Muscle of arm (tissue), 12 donors: ENCODE measurements around the gene CCDC157. TPM values are rescaled to one million over a fixed set of nuclear protein-coding genes. Genes with fewer than 3 reads are reported as not detected.
"Not testable (repeated sequence)": the region's sequence is repeated elsewhere in the genome, so short reads cannot be mapped to it uniquely, and the experiment has no call there.

Source experiments
- DNase-seq: peaks from one replicate; pipeline ENCODE4 v3.0.0-alpha.2; 2013
- polyA plus RNA-seq, 12 donors: library from polyadenylated mRNA; unstranded; fragments of 120-200 nt; gene quantifications; one replicate each; pipeline ENCODE4 v1.2.1, GENCODE V29; 2013; ENCODE audit not compliant: insufficient read length in 12 of 12

CCDC157 gene
- polyA plus RNA-seq, 12 donors: 0.69 to 3.5 (median 1.1) TPM; not detected in 2

DNA sequence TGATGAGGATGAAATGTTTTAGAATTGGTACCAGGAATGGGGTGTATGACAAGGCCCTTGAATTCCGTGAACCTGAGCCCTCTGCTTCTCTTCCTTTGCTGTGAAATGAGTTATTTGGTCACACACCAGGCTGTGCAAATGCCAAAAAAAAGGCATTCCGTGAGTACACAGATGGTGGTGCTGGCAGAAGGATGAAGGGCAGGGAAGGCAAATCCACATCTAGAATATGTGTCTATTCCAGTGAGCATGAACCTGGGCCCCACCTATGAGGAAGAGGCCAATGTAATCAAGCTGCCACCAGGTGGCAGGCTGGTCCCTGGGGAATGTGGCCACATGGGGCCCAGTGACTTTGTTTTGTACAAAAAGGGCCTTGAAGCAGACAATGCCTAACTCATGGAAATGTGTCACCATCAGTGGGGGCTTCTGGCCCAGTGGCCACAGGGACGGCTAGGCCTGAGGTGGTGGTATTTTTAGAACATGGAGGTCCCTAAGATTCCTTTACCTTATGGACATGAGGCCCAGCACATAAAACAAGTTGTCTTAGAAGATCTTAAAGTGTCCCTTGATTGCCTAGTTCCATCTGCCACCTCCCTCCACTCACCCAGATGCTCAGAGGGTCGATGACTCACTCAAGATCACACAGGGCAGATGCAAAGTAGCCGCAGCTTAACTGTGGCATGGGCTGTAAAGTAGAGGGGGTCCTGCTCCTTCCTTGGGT, 34.3 kb downstream of the CCDC157 start:
- no peak for DNase-seq

DNA sequence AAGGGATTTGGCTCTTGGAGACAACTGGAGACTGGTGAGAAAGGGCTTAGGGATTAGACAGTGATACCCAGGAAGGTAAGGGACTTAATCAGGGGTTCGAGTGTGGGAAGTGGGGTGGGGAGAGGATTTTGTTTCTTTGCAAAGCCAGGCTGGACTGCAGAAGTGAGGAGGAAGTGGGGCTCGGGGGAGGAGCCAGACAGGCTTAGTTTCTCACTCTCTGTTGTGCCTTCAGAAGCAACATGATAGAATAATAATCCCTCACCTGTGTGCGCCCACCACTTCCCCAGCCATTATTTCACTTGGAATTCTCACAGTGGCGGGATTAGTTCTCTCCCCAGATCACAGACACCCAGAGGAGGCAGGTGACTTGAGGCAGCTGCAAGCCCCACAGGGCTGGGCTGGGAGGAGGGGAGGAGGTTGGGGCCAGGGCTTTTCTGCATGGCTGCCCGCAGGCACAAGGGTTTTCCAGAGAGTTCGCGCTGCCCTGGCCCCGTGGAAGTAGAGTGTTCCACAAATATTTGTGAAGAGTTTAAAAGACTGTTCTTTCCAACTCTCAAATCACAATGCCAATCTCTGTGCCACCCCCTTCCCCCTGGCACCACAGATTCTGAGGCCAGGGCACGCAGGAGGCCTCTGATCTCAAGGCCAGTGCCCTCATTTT, 36.0 kb downstream of the CCDC157 start:
- no peak for DNase-seq

DNA sequence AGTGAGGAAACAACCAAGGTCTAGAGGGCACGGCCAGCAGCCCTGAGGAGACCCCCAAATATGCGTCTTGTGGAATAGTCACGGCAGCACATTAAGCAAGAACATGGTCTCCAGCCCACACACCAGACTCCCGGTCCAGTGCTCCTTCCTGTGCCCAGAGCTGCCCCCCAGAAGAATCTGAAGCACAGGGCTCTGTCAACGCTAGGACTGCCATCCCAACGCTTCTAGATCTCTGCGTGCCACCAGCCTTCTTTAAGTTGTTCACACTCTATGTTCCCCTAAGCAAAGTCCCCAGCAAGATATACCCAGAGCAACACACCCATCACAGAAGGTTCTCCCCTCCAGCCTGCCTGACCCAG, 36.5 kb downstream of the CCDC157 start:
- DNase-seq: no peak

DNA sequence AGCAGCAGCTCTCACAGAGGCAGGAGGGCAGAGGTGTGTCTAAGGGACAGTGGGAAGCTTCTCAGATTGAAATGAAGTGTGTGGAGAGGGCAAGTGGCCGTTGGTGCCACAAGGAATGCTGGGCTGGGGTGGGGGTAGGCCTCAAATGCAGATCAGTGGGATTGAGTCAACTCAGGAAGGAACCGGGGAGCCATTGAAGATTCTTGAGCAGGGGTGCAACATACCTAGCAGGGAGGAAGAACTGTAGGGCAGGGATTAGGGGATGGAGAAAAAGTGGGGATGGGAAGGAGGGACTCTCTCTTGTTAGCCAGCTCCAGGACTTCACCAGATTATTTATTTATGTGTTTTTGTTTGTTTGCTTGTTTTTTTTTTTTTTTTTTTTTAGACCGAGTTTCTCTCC, 37.1 kb downstream of the CCDC157 start:
- DNase-seq: no peak

DNA sequence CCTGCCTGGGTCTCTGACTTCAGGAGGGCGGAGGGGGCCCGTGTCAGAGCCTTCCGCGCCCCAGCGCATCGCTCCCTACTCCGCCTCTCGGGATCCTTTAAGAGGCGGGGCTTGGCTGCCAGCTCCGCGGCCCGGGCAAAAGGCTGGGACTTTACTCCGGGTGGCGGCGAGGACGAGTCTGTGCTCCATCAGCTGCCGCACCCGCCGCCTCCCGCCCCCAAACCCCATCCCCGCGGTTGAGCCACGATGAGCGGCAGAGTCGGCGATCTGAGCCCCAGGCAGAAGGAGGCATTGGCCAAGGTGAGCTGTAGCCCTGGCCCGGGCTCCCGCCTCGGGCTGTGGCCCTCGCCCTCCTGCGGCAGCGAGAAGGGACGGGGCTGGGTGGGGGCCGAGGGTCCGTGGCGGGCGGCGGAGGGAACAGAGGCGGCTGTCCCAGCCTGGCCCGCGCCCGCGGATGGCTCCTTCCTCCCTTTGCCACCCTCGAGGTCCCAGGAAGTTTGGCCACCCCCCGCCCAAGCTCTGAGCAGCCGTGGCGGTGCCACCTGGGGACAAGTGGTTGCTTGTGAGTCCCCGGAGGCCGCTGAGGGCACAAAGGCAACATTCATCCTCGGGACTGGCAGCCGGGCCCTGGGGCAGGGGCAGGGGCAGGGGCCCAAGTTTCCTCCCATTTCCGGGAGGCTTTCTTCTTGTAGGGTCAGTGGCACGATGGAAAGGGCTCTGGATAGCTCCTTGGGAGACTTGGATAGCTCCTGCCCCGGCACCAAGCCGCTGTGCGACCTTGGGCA, 40.3 kb downstream of the CCDC157 start, which contains the start of gene SEC14L2:
TSS of gene SEC14L2 (plus strand) at position 148 of the 785 bp plus-strand sequence. CDS start at position 247, 99 bp downstream.
- DNase-seq: peak; percentile 42

DNA sequence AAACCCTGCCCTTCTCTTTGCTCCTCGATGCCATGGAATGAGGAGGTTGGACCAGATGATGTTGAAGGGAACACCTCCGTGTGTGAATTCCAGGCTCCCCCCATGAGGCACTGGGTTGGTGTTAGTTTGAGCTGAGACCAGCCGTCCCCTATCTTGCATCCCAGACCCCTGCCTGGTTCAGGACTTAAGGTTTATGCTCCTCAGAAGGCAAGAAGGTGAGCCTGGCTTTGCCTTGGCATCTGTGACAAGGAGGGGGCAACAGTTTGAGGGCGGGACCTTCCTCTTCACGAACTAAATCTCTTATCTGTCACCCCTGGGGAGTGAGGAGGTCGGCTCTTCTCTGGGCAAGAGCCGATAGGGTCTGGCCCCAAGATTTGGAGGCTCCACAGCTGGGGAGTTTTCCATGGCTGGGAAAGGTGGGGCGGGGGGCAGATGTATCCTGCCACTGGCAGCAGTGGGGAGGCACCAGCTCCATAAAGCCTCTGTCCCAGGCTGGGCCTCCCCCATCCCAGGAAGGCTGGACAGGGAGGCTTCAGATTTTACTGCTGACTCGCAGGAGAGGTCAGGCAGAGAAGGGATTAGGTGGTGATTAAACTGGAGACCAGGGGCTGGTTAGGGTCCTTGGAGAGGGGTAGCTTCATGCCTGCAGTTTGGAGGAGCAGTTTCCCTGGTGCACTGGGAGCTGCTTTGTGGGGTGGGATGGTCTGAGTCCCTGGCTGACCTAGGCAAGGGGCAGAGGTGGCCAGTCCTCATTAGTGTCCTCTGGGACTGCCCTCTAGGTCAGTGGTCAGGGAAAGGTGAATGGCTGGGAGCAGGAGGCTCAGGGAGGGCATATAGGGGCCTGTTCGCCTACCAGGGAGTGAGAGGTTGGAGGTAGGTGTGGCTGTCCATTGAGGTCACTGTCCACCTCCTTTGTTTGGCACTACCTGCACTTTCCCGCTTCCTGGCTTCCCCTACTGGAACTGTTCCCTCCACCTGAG, 41.1 kb downstream of the CCDC157 start:
- DNase-seq: no peak

DNA sequence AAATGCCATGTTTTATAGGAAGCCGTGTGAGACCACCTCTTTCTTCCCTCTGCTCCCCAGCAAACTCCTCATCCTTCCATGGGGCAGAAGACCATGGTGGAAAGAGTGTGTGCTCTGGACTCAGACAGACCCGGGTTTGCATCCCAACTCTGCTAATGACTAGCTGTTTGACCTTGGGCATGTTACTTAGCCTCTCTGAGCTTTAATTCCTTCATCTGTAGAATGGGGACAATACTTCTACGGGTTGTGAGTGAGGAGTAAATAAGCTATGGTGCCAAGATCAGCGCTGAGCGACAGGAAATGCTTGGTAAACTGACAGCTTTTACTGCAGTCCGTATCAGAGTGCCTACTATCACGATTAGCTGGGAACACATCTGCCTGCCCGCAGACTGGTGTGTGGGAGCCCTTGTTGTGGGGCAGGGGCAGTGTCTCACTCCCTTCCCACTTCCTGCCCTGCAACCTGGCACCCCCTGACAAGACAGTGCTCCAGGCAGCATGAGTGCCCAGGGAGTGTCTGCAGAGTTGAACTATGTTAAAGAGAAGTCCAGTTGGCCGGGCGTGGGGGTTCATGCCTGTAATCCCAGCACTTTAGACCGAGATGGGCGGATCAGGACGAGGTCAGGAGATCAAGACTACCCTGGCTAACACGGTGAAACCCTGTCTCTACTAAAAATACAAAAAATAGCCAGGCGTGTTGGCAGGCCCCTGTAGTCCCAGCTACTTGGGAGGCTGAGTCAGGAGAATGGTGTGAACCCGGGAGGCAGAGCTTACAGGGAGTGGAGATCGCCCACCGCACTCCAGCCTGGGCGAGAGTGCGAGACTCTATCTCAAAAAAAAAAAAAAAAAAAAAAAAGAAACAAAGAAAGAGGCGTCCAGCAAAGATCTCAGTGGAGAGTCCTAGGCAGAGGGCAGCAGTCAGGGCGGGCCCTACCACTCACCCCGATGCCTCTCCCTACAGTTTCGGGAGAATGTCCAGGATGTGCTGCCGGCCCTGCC, 42.2 kb downstream of the CCDC157 start:
- no peak for DNase-seq

DNA sequence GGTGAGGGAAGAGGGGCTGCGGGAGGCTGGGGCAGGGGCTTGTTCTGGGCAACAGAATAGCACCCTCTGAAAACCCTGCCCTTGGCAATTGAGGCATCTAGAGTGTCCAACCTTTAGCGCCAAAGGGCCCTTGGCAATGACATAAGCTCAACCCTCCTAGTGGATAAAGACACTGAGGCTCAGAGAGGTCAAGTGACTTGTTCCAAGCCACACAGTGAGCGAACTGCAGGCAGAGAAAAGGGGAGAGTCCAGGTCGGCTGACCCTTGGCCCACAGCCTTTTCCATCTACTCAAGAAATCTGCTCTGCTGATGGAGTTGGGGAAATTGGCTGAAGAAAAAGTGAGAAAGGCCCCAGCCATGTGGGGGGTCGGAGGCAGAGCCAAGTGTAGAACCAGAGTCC, 42.9 kb downstream of the CCDC157 start:
- DNase-seq: no peak

DNA sequence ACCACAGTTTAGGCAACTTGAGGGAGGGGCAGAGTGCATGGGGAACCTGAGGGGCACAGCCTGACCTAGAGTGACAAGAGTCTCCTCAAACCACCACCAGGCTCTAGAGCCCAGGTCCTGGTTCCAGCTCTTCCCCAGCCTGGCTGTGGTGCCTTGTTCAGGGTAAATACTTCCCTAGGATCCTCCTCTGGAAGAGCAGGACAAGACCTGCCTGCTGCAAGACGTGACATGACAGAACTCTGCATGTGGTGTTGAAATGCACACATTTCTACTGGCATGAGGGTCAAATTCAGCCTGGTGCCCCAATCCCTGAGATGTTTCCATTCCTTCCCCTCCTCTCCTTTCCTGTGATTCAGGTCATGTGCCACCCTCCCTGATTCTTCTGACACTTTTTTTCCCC, 43.4 kb downstream of the CCDC157 start:
- DNase-seq: no peak

DNA sequence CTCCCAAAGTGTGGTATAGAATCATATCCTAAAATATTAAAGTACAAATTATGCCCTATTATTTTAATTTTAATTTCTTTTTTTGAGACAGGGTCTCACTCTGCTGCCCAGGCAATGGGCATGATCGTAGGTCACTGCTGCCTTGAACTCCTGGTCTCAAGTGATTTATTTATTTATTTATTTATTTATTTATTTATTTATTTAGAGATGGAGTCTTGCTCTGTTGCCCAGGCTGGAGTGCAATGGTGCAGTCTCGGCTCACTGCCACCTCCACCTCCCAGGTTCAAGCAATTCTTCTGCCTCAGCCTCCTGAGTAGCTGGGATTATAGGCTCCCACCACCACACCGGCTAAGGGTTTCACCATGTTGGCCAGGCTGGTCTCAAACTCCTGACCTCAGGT, 44.2 kb downstream of the CCDC157 start:
- DNase-seq: not testable (repeated sequence)

DNA sequence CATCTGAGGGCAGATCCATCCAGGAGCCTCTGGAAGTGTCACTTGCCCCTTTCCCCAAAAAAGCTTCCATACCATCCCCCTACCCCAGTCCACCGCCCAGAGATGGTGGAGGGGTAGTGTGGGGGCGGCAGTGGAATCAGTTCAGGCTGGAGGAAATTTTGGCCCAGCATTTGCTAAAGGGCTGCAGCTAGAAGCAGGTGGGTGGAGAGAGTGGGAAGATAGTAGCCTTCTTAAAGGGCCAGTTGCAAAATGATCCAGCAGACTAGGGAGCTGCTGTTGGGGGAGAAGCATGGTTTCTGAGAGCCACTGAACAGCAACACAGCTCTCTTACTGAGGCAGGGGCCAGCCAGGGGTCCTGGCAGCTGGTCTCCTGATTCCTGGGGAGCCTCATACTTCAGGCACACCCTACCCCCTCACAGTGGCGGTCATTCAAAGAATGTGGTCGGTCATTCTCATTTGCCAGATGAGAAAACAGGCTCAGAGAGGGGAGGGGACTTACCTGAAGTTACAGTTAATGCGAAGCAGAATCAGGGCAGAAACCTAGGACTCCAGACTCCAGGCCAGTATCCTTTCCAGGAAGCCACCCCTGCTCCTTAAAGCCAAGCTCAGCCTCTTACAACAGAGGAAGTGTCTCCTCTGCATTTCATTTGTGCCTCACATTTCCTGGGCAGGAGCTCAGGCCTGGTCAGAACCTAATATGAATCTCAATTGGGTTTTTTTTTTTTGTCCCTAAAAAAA, 45.4 kb downstream of the CCDC157 start:
- DNase-seq: no peak

DNA sequence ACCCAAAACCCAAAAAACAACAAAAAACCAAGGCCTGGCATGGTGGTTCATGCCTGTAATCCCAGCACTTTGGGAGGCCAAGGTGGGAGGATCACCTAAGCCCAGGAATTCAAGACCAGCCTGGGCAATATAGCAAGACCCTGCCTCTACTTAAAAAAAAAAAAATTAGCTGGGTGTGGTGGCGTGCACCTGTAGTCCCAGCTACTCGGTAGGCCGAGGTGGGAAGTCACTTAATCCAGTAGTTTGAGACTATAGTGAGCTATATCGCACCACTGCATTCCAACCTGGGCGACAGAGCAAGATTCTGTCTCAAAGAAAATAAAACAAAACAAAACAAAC, 45.9 kb downstream of the CCDC157 start:
- not testable (repeated sequence) for DNase-seq

DNA sequence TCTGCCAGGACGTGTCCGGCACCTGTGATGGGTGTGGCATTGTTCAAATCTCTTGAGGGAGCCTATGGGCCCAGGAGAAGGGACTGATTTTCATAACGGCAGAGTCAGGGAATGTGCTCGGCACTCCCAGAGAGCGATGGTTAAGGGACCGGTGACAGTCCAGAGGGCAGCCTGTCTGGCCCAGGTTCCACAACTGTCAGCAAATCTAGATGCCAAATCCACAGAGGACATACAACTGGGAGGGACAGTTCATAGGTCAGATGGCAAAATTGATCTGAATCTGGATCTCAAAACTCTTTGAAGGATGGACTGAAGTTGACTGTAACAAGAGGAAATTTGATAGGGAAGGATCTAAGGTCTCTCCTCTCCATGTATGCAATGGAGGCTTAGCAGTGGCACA, 47.5 kb downstream of the CCDC157 start:
- DNase-seq: no peak

DNA sequence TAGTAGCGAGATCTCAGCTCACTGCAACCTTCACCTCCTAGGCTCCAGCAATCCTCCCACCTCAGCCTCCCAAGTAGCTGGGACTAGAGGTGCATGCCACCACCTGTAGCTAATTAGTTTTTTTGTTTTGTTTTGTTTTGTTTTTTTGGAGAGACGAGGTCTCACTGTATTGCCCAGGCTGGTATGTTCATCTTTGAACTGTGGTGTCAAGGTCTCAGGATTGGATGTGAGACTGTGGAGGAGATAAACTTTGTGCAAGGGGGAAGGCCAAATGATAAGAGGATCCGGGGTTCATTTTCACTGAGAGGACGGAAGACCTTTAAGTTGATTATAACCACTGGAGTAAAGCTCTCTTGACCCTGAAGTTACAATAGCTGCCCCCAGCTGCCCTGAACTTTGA, 48.9 kb downstream of the CCDC157 start:
- DNase-seq: no peak

DNA sequence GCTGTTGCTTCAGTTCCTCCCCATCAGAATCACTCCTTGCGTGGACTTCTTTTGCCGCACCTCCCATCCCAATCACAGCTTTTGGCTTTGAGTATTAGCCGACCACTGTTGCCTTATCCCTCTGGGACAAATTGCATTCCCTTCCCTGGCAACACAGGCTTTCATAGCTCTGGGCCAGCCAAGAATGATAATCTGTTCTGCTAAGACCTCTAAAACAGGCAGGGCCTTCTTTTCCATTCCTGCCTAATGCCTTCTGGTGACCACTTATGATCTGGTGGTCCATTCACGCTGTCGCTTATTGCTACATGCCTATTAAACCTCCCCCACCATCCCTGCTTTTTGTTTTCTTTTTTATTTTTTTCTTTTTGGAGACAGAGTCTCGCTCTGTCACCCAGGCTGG, 49.6 kb downstream of the CCDC157 start:
- DNase-seq: no peak

DNA sequence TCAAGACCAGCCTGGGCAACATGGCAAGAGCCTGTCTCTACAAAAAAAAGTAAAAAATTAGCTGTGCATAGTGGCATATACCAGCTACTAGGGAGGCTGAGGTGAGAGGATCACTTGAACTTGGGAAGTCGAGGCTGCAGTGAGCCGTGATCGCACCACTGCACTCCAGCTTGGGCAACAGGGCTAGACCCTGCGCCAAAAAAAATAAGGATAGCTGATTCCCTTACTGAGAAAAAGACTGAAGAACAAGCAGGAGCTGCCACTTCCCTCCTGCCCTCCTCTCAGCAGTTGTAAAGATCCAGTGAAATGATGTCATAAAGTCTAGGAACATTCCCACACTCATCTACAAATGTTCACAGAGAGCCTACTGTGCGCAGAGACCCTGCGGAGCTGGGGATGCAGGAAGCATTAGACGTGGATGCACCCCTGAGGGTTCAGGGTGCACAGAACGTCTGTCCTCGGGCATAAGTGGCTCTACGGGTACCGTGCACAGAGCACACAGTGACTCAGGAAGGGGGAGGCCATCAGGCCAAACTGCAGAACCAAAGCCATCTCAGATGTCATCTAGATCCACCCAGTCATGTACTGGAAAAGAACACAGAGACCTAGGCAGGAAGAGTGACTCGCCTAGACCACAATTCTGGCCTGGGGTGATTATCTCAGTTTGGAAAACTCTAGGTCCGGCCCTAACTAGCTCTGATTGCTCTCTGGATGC, 51.7 kb downstream of the CCDC157 start:
- DNase-seq: no peak

DNA sequence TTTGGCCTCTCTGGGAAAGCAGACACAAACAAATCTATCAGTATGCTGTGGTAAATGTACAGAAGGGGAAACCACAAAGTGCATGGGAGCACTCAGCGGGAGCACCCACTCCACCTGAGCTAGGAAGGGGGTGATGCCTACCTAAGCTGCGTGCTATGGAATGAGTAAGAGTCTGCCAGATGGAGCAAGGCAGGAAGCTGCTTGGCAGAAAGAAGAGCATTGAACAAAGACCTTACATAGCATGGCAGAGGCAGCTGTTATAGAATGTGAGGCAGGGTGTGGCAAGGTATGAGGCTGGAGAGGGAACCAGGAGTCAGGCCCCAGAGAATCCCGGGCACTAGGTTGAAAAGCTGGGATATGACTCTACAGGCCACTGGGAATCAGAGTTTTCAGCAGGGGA, 55.0 kb downstream of the CCDC157 start:
- no peak for DNase-seq

DNA sequence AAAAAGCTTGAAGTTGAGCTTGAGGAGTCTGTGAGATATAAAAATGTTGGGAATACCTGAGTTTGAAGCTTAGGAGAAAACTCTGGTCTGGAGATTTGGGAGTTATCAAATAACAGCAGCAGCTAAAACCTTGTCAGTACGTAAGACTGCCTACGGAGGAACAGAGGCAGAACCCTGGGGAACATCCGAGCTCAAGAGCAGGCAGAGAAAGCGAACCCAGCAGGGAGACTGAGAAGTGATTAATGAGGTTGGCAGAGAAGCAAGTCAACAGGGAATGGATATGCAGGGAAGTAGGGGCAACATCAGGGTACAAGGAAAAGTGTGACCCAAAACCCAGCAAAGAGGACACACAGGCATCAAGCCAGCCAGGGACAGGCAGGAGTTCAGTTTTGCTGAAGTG, 56.2 kb downstream of the CCDC157 start:
- no peak for DNase-seq
